ENCODE measurements around the gene CTCF.

Gene CTCF

DNA sequence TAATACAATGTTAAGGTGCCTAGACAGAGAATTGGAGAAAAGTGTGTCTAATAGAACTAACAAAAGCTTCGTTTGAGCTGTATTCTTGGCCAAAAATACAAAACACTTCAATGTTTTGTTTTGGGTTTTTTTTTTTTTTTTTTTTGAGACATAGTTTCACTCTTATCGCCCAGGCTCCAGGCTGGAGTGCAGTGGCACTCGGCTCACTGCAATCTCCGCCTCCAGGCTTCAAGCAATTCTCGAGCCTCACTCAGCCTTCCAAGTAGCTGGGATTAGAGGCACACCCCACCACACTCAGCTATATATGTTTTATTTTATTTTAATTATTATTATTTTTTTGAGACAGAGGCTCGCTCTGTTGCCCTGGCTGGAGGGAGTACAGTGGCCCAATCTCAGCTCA, 44.3 kb downstream of the CTCF start:
- no peak for DNase-seq

DNA sequence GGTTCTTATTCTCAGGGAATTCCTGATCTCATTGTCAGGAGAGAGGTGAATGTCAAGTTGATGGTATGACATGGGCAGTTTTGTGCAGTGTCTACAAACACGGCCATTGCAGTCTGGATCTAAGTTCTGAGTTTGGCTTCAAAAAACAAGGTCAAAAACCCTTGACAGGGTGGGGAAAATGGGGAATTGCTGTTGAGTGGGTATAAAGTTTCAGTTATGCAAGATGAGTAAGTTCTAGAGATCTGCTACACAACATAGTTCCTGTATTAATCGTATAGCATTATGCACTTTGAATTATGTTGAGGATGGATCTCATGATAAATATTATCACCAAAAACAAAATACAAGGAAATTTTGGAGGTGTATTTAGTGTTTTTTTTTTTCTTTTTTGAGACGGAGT, 46.0 kb downstream of the CTCF start:
- DNase-seq, result no peak

DNA sequence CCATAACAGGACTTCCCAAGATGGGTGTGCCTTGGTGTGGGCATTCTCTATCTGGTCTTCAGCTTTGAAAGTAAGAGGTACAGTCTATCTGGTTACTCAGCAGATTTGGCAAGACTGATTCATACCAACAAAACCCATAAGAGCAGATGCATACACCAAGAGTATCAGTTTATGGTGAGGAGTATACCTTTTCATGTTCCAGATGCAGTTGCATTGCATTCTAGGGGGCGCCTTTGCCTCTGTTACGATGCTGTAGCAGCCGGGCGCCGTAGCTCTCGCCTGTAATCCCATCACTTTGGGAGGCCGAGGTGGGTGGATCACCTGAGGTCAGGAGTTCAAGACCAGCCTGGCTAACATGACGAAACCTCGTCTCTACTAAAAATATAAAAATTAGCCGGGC, 51.5 kb downstream of the CTCF start:
- no peak for DNase-seq

DNA sequence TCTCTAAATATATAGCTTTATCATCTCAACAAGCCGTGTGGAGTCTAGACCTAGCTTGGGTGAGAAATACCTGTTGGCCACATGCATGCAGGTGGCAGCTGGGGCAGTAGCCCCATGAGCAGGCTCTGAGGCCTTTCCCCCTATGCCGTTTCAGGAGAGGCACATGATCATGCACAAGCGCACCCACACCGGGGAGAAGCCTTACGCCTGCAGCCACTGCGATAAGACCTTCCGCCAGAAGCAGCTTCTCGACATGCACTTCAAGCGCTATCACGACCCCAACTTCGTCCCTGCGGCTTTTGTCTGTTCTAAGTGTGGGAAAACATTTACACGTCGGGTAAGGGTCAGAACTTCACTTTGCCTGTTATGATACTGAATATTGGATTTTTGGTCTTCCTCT, 65.9 kb downstream of the CTCF start:
- DNase-seq, result no peak

DNA sequence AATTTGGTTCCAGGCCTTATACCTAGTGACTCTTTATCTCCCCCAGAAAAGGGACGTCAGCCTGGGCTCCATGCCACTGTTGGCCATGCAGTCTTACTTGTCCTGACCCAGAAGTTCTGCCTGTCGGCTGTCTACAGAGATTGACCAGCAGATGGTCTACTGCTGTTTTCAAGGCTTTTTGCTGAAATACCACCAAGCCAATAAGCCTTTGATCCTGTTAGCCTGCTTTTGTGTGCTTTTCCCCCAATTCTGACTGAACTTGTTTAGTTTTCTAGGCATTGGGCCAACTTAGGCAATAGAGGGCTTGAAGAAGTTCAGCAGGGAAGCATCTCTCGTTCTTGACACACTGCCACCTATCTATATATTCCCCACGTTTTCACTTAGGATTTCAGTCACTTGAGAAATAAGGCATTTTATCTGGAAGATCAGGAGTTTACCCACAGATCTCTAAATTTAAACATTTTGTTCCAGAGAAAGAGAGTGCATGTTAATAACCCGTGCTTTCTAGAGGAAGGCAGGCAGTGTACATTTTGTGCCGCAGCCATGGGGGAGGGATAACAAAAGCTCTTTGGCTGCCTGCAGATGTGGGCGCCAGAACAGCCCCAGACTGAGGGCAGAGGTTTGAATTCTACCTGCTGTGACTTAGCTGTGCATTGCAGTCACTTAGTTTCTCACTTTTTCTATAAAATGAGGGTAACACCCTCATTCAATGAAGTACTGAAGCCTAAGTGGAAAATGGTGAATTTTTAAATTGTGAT, 70.3 kb downstream of the CTCF start:
- peak; percentile 28 for DNase-seq

DNA sequence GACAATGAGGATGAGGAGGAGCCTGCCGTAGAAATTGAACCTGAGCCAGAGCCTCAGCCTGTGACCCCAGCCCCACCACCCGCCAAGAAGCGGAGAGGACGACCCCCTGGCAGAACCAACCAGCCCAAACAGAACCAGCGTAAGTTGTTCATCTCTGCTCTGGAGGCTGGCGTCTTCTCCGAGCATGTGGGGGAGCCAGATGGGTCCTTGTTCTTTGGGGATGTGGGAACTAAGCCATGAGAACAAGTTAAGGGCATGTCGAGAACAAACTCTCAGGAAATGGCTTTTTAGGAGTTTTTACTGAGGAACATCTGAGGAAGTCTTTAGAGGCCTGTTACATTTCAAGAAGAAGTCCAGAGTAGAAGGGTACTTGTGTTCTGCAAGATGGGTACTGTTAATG, 74.4 kb downstream of the CTCF start:
- no peak for DNase-seq

DNA sequence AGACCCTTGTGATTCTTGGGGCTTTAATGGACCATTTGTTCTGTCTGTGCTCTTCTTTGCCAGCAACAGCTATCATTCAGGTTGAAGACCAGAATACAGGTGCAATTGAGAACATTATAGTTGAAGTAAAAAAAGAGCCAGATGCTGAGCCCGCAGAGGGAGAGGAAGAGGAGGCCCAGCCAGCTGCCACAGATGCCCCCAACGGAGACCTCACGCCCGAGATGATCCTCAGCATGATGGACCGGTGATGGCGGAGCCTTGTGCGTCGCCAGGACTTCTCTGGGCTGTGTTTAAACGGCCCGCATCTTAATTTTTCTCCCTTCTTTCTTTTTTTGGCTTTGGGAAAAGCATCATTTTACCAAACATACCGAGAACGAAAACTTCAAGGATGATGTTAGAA, 75.3 kb downstream of the CTCF start:
- DNase-seq, result no peak

DNA sequence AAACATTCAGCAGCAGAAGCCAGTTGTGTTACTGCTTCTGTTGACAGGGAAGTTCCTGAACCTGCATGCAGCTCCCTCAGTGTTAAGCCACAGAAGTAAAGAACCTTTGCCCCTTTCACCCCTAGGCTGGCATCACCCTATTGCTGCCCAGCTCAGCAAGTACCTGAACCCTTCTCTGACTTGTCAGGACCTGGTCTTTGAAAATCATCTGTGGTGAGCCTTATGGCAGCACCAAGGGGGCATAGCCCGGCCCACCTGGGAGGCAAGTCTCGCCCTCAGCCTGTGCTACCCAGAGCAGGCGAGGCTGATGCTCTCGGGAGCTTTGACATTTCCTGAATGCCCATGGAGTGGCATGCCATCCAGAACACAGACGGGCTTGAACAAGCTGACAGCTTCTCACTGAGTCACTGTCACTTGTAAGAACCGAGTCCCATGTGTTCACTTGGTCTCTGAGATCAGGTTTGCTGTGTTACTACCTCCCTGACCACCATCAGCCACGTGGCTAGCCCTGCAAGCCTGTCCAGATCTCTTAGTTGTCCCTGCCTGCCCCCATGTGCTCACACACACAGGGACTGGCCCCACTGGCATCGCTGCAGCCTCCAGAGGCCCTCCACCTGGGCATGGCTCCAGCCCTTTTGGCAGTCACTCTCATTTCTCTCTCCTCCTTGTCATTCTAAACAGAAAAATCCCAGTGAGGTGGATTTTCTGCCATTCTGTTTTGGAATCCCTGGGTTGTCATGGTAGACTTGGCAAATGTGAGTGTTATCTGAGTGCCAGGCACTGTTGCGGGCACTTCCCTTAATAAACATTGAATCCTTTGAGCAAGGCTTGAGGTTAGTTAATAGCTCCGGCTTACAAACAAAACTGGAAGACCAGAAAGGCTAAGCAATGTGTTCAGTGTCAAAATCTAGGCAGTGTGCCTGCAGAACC, 79.7 kb downstream of the CTCF start:
- no peak for DNase-seq

DNA sequence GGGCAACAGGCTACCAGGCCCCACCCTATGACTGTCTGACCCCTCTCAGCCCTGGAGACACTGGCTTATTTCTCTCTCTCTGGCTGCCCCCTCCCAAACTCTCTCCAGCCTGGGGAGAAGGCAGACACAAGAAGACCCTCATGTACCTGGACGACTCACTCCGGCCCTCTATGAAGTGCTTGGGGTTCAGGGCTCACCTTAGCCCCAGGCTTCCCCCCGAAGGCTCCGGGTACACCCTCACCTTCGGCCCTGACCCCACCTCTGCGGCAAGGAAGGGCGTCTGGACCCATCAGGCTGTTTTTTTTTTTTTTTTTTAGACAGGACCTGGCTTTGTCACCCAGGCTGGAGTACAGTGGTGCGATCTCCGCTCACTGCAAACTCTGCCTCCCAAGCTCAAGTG, 81.7 kb downstream of the CTCF start:
- DNase-seq, result no peak

DNA sequence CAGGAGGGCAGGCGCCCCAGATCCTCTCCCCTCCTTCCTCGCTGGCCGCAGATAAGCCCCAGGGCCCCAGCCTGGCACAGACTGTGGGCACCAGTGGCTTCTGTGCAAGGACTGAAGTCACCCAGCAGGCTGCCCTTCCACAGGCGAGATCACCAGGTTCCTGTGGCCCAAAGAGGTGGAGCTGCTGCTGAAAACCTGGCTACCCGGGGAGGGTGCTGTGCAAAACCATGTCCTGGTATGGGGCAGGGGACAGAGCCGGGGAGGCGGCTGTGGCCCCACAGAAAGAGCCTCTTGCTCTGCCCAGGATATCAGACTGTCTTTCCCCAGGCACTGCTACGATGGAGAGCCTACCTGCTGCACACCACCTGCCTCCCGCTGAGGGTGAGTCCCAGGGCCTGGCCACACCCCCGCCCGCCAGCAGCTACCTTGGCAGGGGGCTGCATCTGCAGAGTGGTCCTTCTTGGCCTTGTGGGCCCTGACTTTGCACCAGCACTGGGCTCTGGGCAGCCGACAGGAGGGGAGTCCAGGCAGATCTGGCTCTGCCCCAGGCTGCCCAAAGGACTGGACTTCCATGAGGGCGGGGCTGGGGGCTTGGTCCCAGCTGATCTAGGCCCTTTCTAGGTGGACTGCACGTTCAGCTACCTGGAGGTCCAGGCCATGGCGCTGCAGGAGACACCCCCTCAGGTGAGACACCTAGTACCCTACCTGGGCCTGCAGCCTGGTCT, 83.2 kb downstream of the CTCF start:
- DNase-seq, result no peak

DNA sequence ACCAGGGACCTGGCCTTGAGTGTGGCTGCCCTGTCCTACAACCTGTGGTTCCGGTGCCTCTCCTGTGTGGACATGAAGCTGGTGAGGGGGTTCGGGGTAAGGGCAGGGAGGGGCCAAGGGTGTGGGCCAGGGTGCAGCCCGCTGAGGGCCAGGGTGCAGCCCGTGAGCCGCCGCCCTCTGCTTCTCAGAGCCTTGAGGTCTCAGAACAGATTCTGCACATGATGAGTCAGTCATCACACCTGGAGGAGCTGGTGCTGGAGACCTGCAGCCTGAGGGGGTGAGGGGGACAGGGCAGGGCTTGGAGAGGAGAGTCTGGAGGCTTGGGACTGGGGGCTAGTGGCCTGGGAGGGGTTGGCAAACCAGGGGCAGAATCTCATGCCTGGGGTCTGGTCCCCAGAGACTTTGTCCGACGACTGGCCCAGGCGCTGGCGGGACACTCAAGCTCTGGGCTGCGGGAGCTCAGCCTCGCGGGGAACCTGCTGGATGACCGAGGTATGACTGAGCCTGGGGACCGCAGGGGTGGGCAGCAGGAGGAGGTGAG, 84.9 kb downstream of the CTCF start:
- DNase-seq, result no peak

DNA sequence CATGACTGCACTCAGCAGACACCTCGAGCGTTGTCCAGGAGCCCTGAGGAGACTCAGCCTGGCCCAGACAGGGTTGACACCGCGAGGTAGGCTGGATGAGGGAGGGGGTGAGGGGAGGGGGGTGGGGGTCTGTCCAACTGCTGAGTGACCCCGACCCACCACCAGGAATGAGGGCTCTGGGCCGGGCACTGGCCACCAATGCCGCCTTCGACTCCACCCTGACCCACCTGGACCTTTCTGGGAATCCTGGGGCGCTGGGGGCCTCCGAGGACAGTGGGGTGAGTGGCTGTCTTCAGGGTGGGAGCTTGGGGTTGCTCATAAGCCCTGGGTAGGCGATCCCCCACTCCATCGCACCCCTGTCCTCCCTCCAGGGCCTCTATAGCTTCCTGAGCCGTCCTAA, 85.4 kb downstream of the CTCF start:
- DNase-seq, result no peak

DNA sequence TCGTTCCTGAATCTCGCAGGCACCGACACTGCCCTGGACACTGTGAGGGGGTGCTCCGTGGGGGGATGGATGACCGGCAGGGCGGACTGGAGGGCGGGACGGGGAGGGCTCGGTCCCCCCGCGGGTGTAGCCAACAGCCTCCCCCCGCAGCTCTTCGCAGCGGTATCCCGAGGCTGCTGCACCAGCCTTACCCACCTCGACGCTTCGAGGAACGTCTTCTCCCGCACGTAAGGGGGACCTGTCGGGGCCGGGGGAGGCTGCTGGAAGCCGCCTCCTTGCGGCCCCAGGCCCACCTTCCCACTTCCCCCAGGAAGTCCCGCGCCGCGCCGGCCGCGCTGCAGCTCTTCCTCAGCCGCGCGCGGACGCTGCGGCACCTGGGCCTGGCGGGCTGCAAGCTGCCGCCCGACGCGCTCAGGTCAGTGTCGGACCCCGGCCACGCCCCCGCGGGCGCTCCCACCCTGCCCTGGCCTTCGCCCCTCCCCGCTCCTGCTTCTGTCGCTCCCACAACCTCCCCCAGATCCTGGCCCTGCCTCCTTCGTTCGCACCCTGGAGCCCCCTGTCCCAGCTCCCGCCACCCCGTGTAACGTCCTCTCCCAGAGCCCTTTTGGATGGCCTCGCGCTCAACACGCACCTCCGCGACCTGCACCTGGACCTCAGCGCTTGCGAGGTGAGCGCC, 85.9 kb downstream of the CTCF start:
- DNase-seq, result no peak

DNA sequence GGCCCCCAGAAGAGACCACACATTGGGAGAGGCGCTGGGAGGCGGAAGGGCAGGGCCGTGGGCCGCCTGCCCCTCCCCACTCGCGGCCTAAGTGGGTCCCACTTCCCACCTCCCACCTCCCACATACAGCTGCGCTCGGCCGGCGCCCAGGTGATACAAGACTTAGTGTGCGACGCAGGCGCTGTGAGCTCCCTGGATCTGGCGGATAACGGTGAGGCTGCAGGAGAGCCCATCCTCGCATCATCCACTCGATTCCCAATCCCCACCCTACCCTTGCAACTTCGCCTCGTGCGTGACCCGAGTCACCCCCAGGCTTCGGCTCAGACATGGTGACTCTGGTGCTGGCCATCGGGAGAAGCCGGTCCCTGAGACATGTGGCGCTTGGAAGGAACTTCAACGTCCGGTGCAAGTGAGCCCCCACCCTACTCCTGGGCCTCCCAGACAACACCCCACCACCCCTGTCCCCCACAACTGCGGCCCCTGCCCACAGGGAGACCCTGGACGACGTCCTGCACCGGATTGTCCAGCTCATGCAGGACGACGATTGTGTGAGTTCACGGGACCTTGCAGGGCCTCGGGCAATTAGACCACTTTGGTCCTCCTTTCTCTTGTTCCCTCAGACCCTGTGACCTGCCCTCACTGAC, 86.6 kb downstream of the CTCF start:
- DNase-seq, result no peak

DNA sequence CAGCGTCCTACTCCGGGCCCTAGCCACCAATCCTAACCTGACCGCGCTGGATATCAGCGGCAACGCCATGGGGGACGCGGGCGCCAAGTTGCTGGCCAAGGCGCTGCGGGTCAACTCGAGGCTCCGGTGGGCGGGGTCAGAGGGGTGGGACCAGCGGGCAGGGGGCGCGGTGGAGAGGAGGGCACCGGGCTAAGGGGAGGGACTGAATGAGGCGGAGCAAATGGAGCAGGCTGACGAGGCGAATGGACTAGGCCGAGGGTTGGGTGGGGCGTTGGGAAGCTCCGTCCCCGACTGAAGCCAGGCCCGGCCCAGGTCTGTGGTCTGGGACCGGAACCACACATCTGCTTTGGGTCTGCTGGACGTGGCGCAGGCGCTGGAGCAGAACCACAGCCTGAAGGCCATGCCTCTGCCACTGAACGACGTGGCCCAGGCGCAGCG, 87.2 kb downstream of the CTCF start:
- DNase-seq, result no peak

DNA sequence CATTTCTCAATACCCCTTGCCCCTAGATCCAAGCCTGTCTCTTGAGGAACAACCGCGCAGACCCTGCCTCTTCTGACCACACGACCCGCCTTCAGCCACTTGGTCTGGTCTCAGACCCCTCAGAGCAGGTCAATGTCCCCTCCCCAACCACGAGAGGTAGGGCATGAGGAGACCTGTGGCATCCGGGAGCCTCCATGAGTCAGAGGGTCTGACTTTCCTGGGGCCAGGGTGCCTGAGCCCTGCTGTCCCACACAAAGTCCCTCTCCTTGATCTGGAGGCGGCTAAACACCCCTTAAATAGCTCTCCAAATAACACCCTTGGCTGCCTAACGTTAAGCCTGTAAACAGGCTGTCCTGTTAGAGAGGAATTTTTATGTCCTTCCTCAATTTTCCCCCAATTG, 87.7 kb downstream of the CTCF start:
- DNase-seq, result no peak

DNA sequence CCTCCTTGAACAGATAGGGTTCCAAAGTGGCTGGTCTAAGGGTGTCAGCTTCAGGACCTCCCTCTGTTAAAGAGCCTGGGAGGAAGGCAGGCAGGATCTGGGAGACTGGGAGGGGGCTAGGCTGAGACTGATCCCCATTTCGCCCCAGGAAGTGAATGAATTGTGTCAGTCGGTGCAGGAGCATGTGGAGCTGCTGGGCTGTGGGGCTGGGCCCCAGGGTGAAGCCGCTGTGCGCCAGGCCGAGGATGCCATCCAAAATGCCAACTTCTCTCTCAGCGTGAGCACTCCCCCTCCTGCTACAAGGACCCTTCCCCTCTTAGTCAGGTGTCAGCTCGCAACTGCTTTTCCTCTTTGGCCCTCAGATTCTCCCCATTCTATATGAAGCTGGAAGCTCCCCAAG, 88.7 kb downstream of the CTCF start:
- no peak for DNase-seq

DNA sequence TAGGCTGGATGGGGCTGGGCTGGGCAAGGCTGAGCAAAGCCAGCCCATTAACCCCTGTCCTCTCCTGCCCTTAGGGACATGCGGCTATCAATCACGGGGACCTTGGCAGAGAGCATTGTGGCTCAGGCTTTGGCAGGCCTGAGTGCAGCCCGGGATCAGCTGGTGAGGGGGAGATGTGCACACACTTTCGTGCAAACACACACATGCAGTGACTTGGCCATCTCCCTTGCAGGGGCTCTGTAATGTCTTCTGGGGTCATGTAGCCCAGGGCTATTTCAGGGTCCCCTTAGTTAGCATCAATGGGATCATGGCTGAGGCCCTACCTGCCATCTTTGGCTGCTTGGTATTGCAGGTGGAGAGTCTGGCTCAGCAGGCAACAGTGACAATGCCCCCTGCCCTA, 89.5 kb downstream of the CTCF start:
- no peak for DNase-seq

DNA sequence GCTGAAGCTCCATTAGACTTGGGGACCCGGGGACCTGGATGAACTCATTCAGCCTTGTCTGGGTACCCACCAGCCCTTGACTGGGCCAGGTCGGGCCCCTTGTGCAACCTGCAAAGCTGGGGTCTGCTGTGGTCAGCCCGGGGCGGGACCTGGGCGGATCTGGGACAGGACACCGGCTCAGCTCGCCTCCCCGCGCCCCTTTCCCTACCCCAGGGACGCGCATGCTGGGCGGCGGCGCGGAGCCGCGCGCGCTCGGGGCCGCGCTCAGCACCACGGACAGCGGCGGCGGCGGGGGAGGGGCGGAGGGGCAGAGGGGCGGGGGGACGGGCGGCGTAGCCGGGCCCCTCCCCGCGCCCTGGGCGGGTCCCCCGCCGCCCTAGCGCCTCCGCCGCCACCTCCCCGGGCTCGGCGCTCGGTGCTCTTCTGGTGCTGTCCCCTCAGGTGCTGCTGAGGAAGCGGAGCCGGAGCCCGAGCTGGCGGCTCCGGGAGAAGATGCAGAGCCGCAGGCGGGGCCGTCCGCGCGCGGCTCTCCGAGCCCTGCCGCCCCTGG, 90.3 kb downstream of the CTCF start:
- DNase-seq, result no peak

DNA sequence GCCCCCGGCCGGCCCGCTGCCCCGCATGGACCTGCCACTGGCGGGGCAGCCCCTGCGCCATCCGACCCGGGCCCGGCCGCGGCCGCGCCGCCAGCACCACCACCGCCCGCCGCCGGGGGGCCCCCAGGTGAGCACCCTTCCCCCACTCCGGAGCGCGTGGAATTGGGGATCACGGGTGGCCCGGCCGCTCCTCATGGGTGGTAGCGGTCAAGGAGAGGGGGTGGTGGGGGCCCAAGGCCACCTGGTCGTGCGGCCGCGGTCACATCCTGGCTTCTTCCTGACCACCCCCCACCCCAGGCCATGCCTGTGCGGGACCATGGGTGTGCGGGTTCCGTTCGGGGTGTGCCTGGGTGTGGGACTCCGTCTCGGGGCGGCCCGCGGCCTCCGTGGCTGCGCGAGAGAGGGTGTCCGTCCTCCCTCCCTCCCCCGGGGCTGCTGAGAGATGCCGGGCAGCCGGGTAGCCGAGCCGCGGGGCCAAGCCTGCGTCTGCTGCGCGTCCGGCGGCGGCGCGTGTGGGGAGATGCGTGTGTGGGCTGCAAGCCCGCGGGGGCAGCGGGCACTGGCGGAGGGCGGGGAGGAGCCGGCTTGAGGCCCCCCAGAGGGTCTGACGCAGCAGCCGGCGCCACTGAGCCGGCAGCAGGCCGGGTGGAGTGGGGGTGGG, 90.9 kb downstream of the CTCF start:
- peak; percentile 20 for DNase-seq

DNA sequence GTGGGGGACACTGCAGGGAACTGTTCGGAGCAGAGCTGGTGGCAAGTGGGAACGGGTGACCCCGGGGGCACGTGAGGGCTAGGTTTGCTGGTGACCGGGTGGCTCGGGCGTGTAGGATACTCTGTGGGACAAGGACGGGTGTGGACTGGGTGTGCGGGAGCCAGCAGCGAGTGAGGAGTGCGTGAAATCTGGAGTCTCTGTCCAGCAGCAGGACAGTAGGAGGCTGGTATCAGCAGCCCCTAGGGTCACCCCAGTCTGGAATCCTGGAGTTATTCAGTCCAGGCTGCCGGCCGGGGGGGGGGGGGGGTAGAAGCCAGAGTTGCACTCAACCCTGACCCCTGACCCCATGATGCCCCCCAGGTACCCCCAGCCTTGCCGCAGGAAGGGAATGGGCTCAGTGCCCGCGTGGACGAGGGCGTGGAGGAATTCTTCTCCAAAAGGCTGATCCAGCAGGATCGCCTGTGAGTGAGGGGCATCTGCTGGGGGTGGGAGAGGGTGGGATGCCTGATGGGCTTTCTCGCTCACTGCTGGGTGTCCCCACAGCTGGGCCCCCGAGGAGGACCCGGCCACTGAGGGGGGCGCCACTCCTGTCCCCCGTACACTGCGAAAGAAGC, 91.6 kb downstream of the CTCF start:
- DNase-seq, result no peak

All from fibroblast of skin of abdomen (primary cell).